Measurements from ENCODE around the gene UROS. TPM values are rescaled to one million over a fixed set of nuclear protein-coding genes. Genes with fewer than 3 reads are reported as not detected.

Gene UROS
- total and polyA plus RNA-seq, 2 experiments from 2014 or later: 55.7 to 80.4 TPM

DNA sequence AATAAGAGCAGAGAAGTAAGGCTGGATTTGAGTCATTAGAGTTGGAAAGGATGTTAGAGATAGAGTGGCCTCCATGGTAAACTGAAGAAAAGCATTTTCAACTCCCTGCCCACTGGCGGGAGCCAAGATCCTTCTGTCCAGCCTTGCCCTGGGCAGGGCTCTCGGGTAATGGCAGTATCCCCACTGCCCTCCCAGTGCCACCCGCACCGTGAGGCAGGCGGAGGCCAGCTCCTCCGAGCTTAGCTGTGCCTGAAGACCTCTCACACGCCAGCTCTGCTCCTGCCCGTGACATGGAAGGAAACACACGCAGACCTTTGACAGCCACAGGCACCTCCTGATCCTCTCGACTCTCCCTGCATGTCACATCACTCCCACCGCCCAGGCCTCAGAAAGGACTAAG, 22.6 kb upstream of the UROS start:
- no peak for DNase-seq (ENCODE audit: low spot score)
- Histone ChIP-seq H3K27ac (no peak overlapping the region), H4K20me1 (ENCODE audit: insufficient read depth, poor library complexity, severe bottlenecking) (no peaks in the 10 kb centered on the region), H3K4me1 (ENCODE audit: insufficient read depth) (no peaks in the 10 kb centered on the region), H3K9me3 (ENCODE audit: low read depth) (no peaks in the 10 kb centered on the region), H3K36me3 (replicated peaks; ENCODE audit: insufficient read depth, low read depth) (no peaks in the 10 kb centered on the region), H3K79me2 (no peaks in the 10 kb centered on the region), H3K4me3 (no peak overlapping the region), H3K4me2 (no peak overlapping the region), H3K27me3 (no peaks in the 10 kb centered on the region), H3K9me2 (replicated peaks; ENCODE audit: insufficient read depth) (no peaks in the 10 kb centered on the region), H2AFZ (no peak overlapping the region)
- 97% methylated on average over 11 of the region's 11 CpGs for WGBS (ENCODE audit: low lambda C conversion rate, missing lambda C conversion rate)
- no peak for TF ChIP-seq EZH2phosphoT487 (IDR thresholded peaks at IDR 0.05; ENCODE audit: low read depth, severe bottlenecking, unreplicated experiment)
- TF ChIP-seq EZH2 (IDR thresholded peaks at IDR 0.05; ENCODE audit: borderline replicate concordance): no peak
- TF ChIP-seq, protein P1, sequence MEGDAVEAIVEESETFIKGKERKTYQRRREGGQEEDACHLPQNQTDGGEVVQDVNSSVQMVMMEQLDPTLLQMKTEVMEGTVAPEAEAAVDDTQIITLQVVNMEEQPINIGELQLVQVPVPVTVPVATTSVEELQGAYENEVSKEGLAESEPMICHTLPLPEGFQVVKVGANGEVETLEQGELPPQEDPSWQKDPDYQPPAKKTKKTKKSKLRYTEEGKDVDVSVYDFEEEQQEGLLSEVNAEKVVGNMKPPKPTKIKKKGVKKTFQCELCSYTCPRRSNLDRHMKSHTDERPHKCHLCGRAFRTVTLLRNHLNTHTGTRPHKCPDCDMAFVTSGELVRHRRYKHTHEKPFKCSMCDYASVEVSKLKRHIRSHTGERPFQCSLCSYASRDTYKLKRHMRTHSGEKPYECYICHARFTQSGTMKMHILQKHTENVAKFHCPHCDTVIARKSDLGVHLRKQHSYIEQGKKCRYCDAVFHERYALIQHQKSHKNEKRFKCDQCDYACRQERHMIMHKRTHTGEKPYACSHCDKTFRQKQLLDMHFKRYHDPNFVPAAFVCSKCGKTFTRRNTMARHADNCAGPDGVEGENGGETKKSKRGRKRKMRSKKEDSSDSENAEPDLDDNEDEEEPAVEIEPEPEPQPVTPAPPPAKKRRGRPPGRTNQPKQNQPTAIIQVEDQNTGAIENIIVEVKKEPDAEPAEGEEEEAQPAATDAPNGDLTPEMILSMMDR (IDR thresholded peaks at IDR 0.05; ENCODE audit: poor library complexity): no peak

DNA sequence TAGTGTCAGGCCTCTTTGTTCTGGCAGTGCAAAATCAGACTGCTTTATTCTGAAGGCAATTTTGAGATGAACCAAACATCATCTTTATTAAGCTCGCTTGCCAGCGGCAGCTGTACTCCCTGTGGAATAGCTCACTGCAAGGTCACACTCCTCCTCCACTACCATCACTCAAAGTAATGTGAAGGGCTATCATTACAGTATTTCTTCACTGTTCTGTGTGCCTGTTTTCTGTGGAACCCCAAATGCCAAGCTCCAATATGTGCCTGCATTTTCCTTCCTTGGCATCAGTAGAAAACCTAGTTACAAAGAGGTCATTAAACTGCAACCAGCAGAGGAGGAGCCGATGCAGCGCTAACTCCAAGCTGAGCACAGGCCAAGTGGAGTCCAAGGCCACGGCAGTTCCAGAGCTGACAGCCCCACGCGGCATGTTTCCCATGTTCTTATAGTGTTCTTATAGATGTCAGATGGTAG, 21.7 kb upstream of the UROS start:
- H3K79me2 ChIP-seq: no peaks in the 10 kb centered on the region
- no peak overlapping the region for H3K4me2 ChIP-seq
- no peaks in the 10 kb centered on the region for H3K36me3 ChIP-seq (replicated peaks; ENCODE audit: insufficient read depth, low read depth)
- no peaks in the 10 kb centered on the region for H4K20me1 ChIP-seq (ENCODE audit: insufficient read depth, poor library complexity, severe bottlenecking)
- no peaks in the 10 kb centered on the region for H3K27me3 ChIP-seq
- H3K27ac ChIP-seq: no peak overlapping the region
- no peaks in the 10 kb centered on the region for H3K9me3 ChIP-seq (ENCODE audit: low read depth)
- H2AFZ ChIP-seq: no peak overlapping the region
- no peaks in the 10 kb centered on the region for H3K4me1 ChIP-seq (ENCODE audit: insufficient read depth)
- TF ChIP-seq, protein P1 (IDR thresholded peaks at IDR 0.05; ENCODE audit: poor library complexity): no peak
- TF ChIP-seq EZH2phosphoT487 (IDR thresholded peaks at IDR 0.05; ENCODE audit: low read depth, severe bottlenecking, unreplicated experiment) (no peak), EZH2 (IDR thresholded peaks at IDR 0.05; ENCODE audit: borderline replicate concordance) (no peak)
- H3K9me2 ChIP-seq (replicated peaks; ENCODE audit: insufficient read depth): no peaks in the 10 kb centered on the region
- no peak for DNase-seq (ENCODE audit: low spot score)
- WGBS (ENCODE audit: low lambda C conversion rate, missing lambda C conversion rate): 92% methylated on average over 7 of the region's 7 CpGs
- no peak overlapping the region for H3K4me3 ChIP-seq

DNA sequence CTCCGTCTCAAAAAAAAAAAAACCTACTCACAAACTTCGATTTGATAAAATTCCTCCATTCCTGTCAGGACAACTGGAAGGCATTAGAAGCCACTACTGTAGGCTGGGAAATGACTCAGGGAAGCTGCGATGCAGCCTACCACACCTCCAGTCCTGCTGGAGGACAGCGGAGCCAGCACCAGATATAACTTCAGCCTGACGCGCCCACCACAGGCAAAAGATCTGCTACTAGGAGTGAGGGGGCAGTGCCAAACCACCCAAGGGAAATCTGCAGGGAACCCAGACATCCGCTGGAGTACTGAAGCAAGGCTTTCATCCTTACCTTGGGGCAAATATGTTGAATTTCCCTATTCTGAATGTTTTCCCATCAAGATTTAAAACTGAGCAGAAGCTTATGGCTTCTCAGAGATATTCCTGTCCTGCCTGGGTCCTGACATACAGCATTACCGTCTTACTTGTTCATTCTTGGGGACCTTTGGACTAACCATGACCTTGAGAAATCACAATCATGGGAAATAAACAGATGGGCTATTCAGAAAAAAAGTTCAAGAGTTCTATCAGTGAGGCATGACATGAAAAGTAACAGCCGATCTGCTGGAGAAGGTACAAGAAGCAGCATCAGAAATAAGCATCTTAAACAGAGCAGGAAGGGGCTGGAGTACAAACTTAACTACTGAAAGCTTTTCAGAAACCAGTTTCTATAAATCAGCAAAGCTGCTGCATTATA, 20.7 kb upstream of the UROS start:
- no peaks in the 10 kb centered on the region for H3K9me2 ChIP-seq (replicated peaks; ENCODE audit: insufficient read depth)
- TF ChIP-seq, protein P1 (IDR thresholded peaks at IDR 0.05; ENCODE audit: poor library complexity): no peak
- TF ChIP-seq EZH2phosphoT487 (IDR thresholded peaks at IDR 0.05; ENCODE audit: low read depth, severe bottlenecking, unreplicated experiment) (no peak), EZH2 (IDR thresholded peaks at IDR 0.05; ENCODE audit: borderline replicate concordance) (no peak)
- H3K36me3 ChIP-seq (replicated peaks; ENCODE audit: insufficient read depth, low read depth): no peaks in the 10 kb centered on the region
- H4K20me1 ChIP-seq (ENCODE audit: insufficient read depth, poor library complexity, severe bottlenecking): no peaks in the 10 kb centered on the region
- H3K4me1 ChIP-seq (ENCODE audit: insufficient read depth): no peaks in the 10 kb centered on the region
- no peak overlapping the region for H2AFZ ChIP-seq
- no peak overlapping the region for H3K4me3 ChIP-seq
- H3K9me3 ChIP-seq (ENCODE audit: low read depth): no peaks in the 10 kb centered on the region
- no peak overlapping the region for H3K27ac ChIP-seq
- H3K4me2 ChIP-seq: no peak overlapping the region
- DNase-seq (ENCODE audit: low spot score): no peak
- no peaks in the 10 kb centered on the region for H3K27me3 ChIP-seq
- WGBS (ENCODE audit: low lambda C conversion rate, missing lambda C conversion rate): 91% methylated on average over 9 of the region's 9 CpGs
- no peaks in the 10 kb centered on the region for H3K79me2 ChIP-seq
